ENCODE measurements around the gene PRLH.

- no peak for TF ChIP-seq CTCF (IDR thresholded peaks at IDR 0.05; ENCODE audit: insufficient read depth, low read length, poor library complexity, severe bottlenecking)
- TF ChIP-seq EZH2phosphoT487 (conservative IDR thresholded peaks at IDR 0.05; ENCODE audit: low read length) = no peak
These were observed 36.6 kb upstream of the PRLH start for GRCh38 chr2:237529452-237530402.

Measured in SU-DHL-6 (cell line).